Activated B cell treated with CpG ODN at 0.5 μM for 24 hours (primary cell): Measurements from ENCODE around the gene BPIFB6. TPM values are rescaled to one million over a fixed set of nuclear protein-coding genes. Genes with fewer than 3 reads are reported as not detected.

Source experiments
- ATAC-seq: fragments of 200-7000 bp; cut with Tn5 transposase; one replicate; pipeline ENCODE4 v1.10.0; 2021; ENCODE audit warnings: low read depth, mild to moderate bottlenecking, moderate library complexity
- CTCF ChIA-PET: fragments of 350-600 bp; sonication (Branson Sonifier 250); formaldehyde crosslinking; loops from one replicate; lab custom pipeline; 2021; ENCODE audit warnings: antibody characterized with exemption; lab: Charles Lee
- POLR2A ChIA-PET: fragments of 350-600 bp; sonication (Branson Sonifier 250); formaldehyde crosslinking; loops from one replicate; lab custom pipeline; 2021; ENCODE audit warnings: antibody characterized with exemption; lab: Charles Lee
- DNase-seq: peaks from one replicate; pipeline ENCODE4 v3.0.0; 2022
- H3K27ac Mint-ChIP-seq: one replicate; pipeline ENCODE4 v1.8.0; 2020; ENCODE audit warnings: mixed read lengths
- H3K27me3 Mint-ChIP-seq: one replicate; pipeline ENCODE4 v1.8.0; 2021; ENCODE audit warnings: mixed read lengths
- H3K36me3 Mint-ChIP-seq: one replicate; pipeline ENCODE4 v1.8.0; 2021; ENCODE audit warnings: low read depth, mixed read lengths
- H3K4me1 Mint-ChIP-seq: one replicate; pipeline ENCODE4 v1.8.0; 2021; ENCODE audit warnings: mixed read lengths
- H3K4me3 Mint-ChIP-seq: one replicate; pipeline ENCODE4 v1.8.0; 2020; ENCODE audit warnings: mild to moderate bottlenecking, mixed read lengths
- H3K9me3 Mint-ChIP-seq: one replicate; pipeline ENCODE4 v1.8.0; 2020; ENCODE audit warnings: mixed read lengths
- CTCF ChIP-seq: fragments of 200-600 bp; IDR thresholded peaks from one replicate; pipeline ENCODE4 v1.8.0; 2022; ENCODE audit warnings: antibody characterized with exemption, mild to moderate bottlenecking
- intact Hi-C: fragments of 100-400 bp; cut with micrococcal nuclease; formaldehyde crosslinking; loops from one replicate; pipeline ENCODE4 v1.15.1; 2024
- total RNA-seq: library from RNA; stranded (reverse); gene quantifications from 2 replicates; pipeline ENCODE4 v1.2.3, GENCODE V29; 2022

The BPIFB6 gene
- total RNA-seq, 1 donor from 2014 or later, result not detected

- ATAC-seq (no peak), DNase-seq (no peak)
- ChIA-PET CTCF (interaction anchor here (1.7 kb wide), 1 partner anchor 100 kb away, joined by 5 read pairs; no protein-coding TSS in a partner anchor), POLR2A (no interaction called here)
- intact Hi-C loops, result no loop called here
- Mint-ChIP-seq H3K27me3 (no peaks in the 10 kb centered on the region), H3K36me3 (no peaks in the 10 kb centered on the region), H3K4me1 (peaks cover 8% of the 10 kb centered on the region), H3K4me3 (no peak overlapping the region), H3K27ac (no peak overlapping the region), H3K9me3 (peaks cover 3% of the 10 kb centered on the region)
- TF ChIP-seq CTCF, result no peak
Measured at GRCh38 chr20:33002087-33002808, 29.2 kb upstream of the BPIFB6 start.

GRCh38 chr20:33004141-33004751 is 27.2 kb upstream of the BPIFB6 start, which contains the start of gene SUN5:
Gene SUN5, minus strand, starts transcription at chr20:33004433. Its CDS starts 93 bp downstream, at chr20:33004340.
- H3K4me1 Mint-ChIP-seq, result peaks cover 8% of the 10 kb centered on the region
- DNase-seq (no peak), ATAC-seq (no peak)
- no peak within 1 kb of the TSS for H3K27ac Mint-ChIP-seq
- H3K27me3 Mint-ChIP-seq, result no peaks in the 10 kb centered on the region
- H3K36me3 Mint-ChIP-seq, result no peaks in the 10 kb centered on the region
- peaks cover 3% of the 10 kb centered on the region for H3K9me3 Mint-ChIP-seq
- no peak within 1 kb of the TSS for H3K4me3 Mint-ChIP-seq
- POLR2A ChIA-PET, result no interaction called here
- TF ChIP-seq CTCF, result no peak
- CTCF ChIA-PET, result interaction anchor here (2.3 kb wide), 1 partner anchor 103 kb away, joined by 14 read pairs; no protein-coding TSS in a partner anchor
- intact Hi-C loops, result no loop called here

GRCh38 chr20:33005132-33005566 is 26.3 kb upstream of the BPIFB6 start:
- ATAC-seq (no peak), DNase-seq (no peak)
- no peaks in the 10 kb centered on the region for H3K36me3 Mint-ChIP-seq
- no peak for TF ChIP-seq CTCF
- ChIA-PET CTCF (interaction anchor here (2.3 kb wide), 1 partner anchor 104 kb away, joined by 14 read pairs; no protein-coding TSS in a partner anchor), POLR2A (no interaction called here)
- no peak overlapping the region for H3K4me3 Mint-ChIP-seq
- H3K27me3 Mint-ChIP-seq, result no peaks in the 10 kb centered on the region
- peaks cover under 1% of the 10 kb centered on the region for H3K4me1 Mint-ChIP-seq
- H3K27ac Mint-ChIP-seq, result no peak overlapping the region
- H3K9me3 Mint-ChIP-seq, result peaks cover 3% of the 10 kb centered on the region
- intact Hi-C loops, result loop anchor here (1.0 to 5.0 kb wide), 2 partner anchors 33 to 103 kb away; no protein-coding TSS in a partner anchor

GRCh38 chr20:33005908-33006775 is 25.3 kb upstream of the BPIFB6 start:
- no peaks in the 10 kb centered on the region for H3K27me3 Mint-ChIP-seq

More at GRCh38 chr20:33005908-33006775, 25.3 kb upstream of the BPIFB6 start:
- no peaks in the 10 kb centered on the region for H3K36me3 Mint-ChIP-seq
- no peak for TF ChIP-seq CTCF
- peaks cover 3% of the 10 kb centered on the region for H3K9me3 Mint-ChIP-seq
- ChIA-PET CTCF (no interaction called here), POLR2A (no interaction called here)
- H3K27ac Mint-ChIP-seq, result no peak overlapping the region
- no peak for DNase-seq
- ATAC-seq, result no peak
- H3K4me3 Mint-ChIP-seq, result no peak overlapping the region
- no peaks in the 10 kb centered on the region for H3K4me1 Mint-ChIP-seq
- intact Hi-C loops, result loop anchor here (1.0 to 5.0 kb wide), 2 partner anchors 34 to 104 kb away; no protein-coding TSS in a partner anchor
